ENCODE measurements around the gene RICTOR.

Gene RICTOR

GRCh38 chr5:38888041-38888440 is 186.2 kb downstream of the RICTOR start:
- DNase-seq (ENCODE audit: low read depth in 2 of 2), result no peak
